Measurements from ENCODE around the gene EIF3K.

GRCh38 chr19:38640368-38640767, 21.4 kb downstream of the EIF3K start:
- no peak for TF ChIP-seq CTCF (IDR thresholded peaks at IDR 0.05)
- no peak for TF ChIP-seq POLR2A (IDR thresholded peaks at IDR 0.05)
